Measurements from ENCODE around the gene TMEM123. TPM values are rescaled to one million over a fixed set of nuclear protein-coding genes. Genes with fewer than 3 reads are reported as not detected.

Gene TMEM123
- total and polyA plus RNA-seq, 10 of the 15 experiments (the other 5 are each of a cell fraction or from before 2014, with no cell fraction given), result 35.1 to 667 (median 123) TPM

GRCh38 chr11:102452461-102453301 lies at the start of gene TMEM123 (continued):
- TF ChIP-seq ZBTB4 (CRISPR knock-in tag; IDR thresholded peaks at IDR 0.05), result no peak
- TF ChIP-seq CTCF (IDR thresholded peaks at IDR 0.05 in 2 of 3, conservative IDR thresholded peaks at IDR 0.05 in 1 of 3; ENCODE audit: control insufficient read depth in 2 of 3, extremely low read depth in 1 of 3, insufficient read depth in 1 of 3, low read depth in 3 of 3, low read length in 3 of 3), result 0 out of 6 replicates have a peak, but pooled peaks of 1 of the 3 experiments have one; percentile 1
- no peak for TF ChIP-seq ELK1 (IDR thresholded peaks at IDR 0.05; ENCODE audit: low read depth, low read length)
- TF ChIP-seq EED (IDR thresholded peaks at IDR 0.05; ENCODE audit: low read depth), result peak; percentile 78
- peak; percentile 41; the same call in 1 of the 2 replicates for TF ChIP-seq RB1 (IDR thresholded peaks at IDR 0.05; ENCODE audit: borderline replicate concordance)
- TF ChIP-seq CBX5 (IDR thresholded peaks at IDR 0.05; ENCODE audit: low read depth), result no peak
- TF ChIP-seq ATF7 (IDR thresholded peaks at IDR 0.05; ENCODE audit: low read depth), result peak; percentile 40; the same call in 1 of the 2 replicates
- TF ChIP-seq FOXK2 (IDR thresholded peaks at IDR 0.05), result no peak
- peak; percentile 9; the same call in 1 of the 2 replicates for TF ChIP-seq SMC3 (IDR thresholded peaks at IDR 0.05; ENCODE audit: borderline replicate concordance, low read length)
- no peak for TF ChIP-seq NFIC (IDR thresholded peaks at IDR 0.05; ENCODE audit: low read depth, low read length)
- peak; percentile 76 for TF ChIP-seq RELB (IDR thresholded peaks at IDR 0.05; ENCODE audit: low read depth)
- peak; percentile 52 for TF ChIP-seq MTA2 (IDR thresholded peaks at IDR 0.05; ENCODE audit: low read depth)
- TF ChIP-seq TARDBP (IDR thresholded peaks at IDR 0.05; ENCODE audit: borderline replicate concordance), result no peak
- TF ChIP-seq REST (IDR thresholded peaks at IDR 0.05; ENCODE audit: low read depth, low read length), result no peak
- no peak for TF ChIP-seq CBX3 (IDR thresholded peaks at IDR 0.05; ENCODE audit: borderline replicate concordance, low read depth)
- TF ChIP-seq STAT3 (IDR thresholded peaks at IDR 0.05; ENCODE audit: low read depth, low read length), result no peak
- no peak for TF ChIP-seq CEBPB (IDR thresholded peaks at IDR 0.05; ENCODE audit: borderline replicate concordance in 1 of 2, low read depth in 2 of 2, low read length in 2 of 2)
- no peak for TF ChIP-seq HCFC1 (IDR thresholded peaks at IDR 0.05; ENCODE audit: low read length)

Measured in GM12878 (cell line).